NT2/D1 (cell line): ENCODE measurements around the gene FLNB.

Experiments used
- SUZ12 ChIP-seq: IDR thresholded peaks from 2 replicates; pipeline ENCODE4 v1.6.1; 2011; ENCODE audit not compliant: insufficient read length, insufficient read depth; ENCODE audit errors: extremely low read depth
- YY1 ChIP-seq: IDR thresholded peaks from 2 replicates; pipeline ENCODE4 v1.6.1; 2011; ENCODE audit not compliant: insufficient read length, insufficient read depth

DNA sequence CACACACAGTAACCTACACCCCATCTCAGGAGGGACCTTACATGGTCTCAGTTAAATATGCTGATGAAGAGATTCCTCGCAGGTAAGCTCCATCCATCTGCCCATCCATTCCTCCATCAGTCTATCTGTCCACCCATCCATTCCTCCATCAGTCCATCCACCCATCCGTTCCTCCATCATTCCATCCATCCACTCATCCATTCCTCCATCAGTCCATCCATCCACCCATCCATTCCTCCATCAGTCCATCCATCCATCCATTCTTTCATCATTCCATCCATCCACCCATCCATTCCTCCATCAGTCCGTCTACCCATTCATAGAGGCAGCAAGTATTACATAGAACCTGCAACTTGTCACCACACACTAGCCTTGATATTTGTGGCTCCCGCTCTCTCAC, 124.6 kb downstream of the FLNB start:
- TF ChIP-seq SUZ12 (no peak), YY1 (no peak)
